GM18873 (cell line): ENCODE results near the gene CST4.
"Not testable (repeated sequence)": the region's sequence is repeated elsewhere in the genome, so short reads cannot be mapped to it uniquely, and the experiment has no call there.

ENCODE experiments used
- ATAC-seq: cut with Tn5 transposase; IDR thresholded peaks from one replicate; pipeline ENCODE4 v1.9.1; 2021; ENCODE audit warnings: mild to moderate bottlenecking, moderate library complexity, moderate number of reproducible peaks; ENCODE audit not compliant: unreplicated experiment, low FRiP score

The CST4 gene, protein sequence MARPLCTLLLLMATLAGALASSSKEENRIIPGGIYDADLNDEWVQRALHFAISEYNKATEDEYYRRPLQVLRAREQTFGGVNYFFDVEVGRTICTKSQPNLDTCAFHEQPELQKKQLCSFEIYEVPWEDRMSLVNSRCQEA

DNA sequence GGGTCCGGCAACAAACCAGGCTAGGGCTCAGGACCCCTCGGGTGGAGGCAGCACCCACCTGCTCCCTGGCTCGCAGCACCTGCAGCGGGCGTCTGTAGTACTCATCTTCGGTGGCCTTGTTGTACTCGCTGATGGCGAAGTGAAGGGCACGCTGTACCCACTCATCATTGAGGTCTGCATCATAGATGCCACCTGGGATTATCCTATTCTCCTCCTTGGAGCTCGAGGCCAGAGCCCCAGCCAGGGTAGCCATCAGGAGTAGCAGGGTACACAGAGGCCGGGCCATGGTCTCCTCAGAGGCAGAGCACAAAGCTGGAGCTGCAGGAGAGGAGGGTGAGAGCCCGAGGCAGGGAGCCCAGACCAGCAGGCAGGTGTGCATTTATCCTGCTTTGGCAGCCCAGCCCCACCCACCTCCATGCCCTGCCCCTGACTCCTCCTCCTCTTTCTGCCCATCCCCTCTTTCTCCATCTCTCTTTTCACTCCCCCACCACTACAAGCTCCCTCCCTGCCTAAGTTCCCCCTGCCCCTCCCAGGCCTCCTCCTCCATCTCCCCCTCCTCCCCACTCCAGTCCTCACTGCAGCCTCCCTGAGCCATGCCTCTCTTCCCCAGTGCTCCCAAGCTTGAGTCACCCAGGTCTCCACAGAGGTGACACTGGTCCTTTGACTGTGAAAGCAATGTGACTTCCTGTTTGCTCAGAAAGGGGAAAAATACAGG is at the start of gene CST4:
Gene CST4, minus strand, starts transcription at position 355 of the 715 bp plus-strand sequence. Its CDS starts 69 bp downstream, at position 286.
- ATAC-seq: not testable (repeated sequence)

DNA sequence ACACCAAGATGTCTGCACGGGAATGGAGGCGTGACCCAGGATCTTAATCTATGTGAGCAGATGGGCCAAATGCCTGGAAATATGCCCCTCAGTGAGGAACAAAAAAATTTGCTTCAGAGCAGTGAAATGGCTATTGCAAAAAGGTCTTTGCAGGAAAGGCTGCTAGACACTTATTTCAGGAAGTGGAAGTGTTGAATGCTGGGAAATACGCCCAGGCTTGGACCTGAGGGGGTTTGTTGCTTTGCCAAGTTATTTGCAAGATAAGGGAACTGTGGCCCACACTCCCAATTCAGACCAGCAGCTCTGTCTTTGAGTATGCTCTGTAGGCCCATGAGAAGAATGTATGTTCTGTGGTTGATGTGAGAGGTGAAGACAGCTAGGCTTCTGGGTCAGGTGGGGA is 46.6 kb upstream of the CST4 start:
- not testable (repeated sequence) for ATAC-seq

DNA sequence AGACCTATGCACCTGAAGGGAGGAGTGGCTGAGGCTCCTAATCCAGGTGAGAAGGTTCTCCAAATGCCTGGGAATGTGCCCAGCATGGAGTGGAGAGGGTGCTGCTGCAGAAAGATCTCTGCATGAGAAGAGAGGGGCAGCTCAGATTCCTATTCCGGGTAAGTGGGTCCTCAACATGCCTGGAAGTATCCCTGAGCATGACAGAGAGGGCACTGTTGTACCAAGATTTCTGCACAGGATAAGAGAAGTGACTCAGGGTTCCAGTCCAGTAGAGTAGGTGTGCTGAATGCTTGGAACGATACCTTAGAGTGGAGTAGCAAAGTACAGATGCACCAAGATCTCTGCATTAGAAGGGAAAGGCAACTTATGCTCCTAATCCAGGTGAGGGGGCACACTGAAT is 46.1 kb upstream of the CST4 start:
- ATAC-seq: not testable (repeated sequence)

DNA sequence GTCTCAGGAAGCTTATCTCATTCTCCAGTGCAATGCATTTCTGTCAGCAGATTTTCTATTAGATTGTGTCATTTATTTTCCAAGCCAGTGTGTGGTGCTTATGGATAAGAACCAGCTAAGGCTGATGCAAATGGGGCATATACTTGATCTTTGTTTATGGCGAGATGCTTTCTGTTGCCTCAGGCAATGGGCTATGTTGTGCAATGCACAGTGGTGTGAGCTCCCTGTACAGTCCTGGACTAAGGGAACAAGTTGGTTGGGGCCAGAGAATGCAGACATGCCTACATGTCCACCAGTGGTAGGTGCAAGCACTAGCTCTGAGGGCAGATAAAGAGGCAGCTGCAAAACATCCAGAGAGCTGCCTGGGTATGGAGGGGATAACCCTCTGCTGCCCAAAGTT is 45.6 kb upstream of the CST4 start:
- not testable (repeated sequence) for ATAC-seq

DNA sequence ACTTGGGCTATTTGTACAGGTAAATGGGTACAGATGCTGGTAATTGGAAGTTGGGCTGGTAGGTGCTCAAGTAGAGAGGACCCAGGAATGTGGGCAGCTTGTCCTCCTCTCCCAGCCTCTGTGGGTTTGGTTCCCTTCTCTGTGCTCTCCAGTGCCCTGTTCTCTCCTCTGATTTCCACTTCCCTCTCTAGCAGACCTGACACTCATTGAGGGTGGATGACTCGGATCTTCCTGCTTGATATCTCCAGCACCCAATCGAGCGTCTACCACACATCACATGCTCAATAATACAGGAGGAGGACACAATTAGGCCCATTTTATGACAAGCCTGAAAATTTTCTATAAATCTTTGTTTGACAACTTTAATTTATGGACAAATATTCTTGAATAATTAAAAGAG is 38.2 kb upstream of the CST4 start:
- ATAC-seq: no peak

DNA sequence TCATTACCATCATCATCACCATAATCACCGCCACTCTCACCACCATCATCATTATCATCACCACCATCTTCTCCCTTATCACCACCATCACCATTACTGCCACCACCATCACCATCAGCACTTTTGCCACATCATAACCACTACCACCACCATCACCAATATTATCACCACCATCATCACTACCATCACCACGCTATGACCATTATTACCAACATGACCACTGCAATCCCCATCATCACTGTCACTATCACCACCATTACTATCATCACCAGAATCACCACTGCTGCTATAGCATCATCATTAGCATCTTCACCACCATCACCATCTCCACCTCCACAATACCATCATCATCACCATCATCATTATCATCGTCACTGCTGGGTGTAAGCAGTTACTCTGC is 36.3 kb upstream of the CST4 start:
- no peak for ATAC-seq

DNA sequence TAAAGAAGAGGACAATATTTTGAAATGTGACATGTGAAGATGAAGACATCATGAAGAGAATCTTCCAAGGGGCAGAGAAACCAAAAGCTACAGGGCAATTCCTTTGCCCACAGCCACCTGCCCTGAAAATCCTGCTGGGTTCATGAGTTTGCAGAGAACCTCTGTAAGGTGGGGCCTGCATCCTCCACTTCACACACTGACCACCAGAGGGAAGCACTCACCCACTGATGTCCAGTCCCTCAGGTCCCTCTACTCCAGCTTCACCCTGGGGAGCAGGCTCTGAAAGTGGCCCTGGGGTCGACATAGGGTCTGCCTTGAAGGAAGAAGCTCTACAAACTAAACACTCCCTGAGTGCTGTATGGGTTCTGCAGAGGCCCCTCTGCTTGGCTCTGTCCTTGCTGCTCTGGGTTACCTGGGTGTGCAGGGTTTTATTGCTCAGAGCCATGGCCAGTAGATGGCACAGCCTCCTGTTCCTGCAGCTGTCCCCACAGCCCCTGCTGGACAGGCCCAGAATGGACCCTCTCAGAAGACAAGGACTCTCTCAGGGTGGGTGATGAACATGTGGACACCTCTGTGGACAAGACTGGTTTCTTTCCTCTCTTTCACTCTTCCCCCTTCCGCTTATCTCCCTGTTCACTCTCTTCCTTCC is 34.9 kb upstream of the CST4 start:
- not testable (repeated sequence) for ATAC-seq

DNA sequence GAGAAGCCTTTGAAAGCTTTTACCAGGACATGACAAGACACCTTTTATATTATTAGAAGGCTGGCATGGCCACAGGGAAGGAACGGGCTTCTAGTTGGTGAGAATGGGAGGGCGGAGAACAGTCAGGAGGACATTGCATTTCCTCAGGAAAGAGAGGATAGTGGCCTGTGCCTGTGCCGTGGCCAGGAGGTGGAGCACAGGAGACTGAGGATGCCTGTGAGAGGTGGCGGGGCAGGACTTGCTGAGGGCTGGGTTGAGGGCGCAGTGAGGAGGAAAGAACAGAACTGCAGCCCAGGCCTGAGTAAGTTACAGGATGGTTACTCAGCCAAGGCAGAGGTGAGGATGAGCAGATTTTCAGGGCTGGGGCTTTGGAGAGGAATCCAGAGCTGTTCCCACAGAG is 34.0 kb upstream of the CST4 start:
- ATAC-seq: not testable (repeated sequence)

DNA sequence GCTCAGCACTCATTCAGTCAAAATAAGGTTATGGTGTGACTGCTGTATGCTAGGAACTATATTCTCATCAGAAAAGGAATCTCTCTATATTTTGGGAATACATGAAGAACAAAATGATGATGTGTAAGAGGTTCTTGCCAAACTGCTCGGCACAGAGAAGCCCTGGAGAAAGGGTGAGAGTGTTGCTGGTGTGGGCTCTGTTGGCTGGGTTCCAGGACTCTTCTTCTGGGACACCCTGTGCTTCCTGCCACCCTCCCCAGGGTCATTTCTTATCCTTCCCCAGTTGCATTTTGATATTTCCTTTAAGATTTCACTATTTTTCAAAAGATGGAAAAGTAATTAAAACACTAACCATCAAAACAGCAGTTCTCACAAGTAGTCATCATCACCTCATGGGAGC is 33.1 kb upstream of the CST4 start:
- ATAC-seq: no peak

DNA sequence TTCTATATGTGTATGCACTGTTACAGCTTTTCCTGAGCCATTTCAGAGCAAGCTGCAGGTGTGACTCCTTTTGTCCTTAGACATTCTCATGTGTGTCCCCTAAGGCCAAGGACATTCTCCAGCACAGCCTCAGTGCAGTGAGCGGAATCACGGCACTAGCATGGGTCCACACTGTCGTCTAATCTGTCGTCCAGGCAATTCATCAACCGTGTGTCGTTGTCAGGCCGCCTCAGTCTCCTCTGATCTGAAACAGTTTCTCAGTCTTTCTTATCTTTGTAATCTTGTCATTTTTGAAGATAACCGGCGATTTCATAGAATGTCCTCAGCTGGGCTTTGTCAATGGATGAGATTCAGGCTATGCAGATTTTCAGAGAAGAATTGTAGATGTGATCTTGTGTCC is 30.5 kb upstream of the CST4 start:
- ATAC-seq: not testable (repeated sequence)

DNA sequence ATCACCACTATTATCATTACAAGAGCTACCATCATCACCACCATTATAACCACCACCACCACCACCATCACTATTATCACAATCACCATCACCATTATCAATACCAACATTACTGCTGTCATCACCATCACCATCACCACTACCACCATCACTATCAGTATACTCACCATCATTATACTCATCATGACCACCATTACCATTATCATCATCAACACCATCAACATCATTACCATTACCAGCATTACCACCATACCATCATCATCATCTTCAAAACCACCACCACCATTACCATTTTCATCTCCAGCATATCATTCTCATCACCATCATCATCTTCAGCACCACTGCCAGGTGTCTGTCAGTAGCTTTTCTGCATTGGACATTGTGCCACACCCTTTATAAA is 22.9 kb upstream of the CST4 start:
- ATAC-seq: not testable (repeated sequence)

DNA sequence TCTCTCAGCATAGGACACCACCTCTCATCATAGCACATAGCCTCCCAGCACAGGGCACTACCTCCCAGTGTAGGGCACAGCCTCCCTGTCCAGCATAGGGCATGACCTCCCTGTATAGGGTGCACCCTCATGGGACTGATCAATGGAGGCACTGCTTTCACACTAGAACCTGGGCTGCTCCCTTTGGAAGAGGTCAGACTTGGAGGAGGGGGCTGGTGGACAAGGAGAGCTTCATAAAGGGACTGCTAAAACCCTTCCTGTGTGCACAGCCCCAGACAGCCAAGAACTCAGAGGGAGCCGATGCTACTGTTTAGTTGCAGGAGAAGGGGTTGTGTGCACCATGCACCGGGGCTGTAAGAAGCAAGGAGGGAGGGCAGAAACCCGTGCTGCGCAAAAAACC is 21.9 kb upstream of the CST4 start:
- no peak for ATAC-seq

DNA sequence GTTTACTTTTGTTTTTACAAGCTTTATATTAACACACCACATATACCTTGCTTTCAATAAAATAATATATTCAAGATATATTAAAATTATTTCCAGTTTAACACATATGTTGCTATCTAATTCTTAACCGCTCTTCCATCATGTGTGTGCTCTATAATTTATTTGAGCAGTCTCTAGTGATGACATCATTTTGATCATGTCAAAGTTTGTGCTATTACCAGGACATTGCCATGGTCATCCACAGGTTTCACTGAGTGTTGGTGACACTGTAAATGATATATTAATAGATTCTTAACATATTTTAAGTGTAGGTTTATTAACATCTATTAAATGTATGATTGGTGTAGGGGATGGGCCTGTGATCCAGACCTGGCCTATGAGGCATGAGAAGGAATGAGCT is 17.1 kb upstream of the CST4 start:
- ATAC-seq: no peak

DNA sequence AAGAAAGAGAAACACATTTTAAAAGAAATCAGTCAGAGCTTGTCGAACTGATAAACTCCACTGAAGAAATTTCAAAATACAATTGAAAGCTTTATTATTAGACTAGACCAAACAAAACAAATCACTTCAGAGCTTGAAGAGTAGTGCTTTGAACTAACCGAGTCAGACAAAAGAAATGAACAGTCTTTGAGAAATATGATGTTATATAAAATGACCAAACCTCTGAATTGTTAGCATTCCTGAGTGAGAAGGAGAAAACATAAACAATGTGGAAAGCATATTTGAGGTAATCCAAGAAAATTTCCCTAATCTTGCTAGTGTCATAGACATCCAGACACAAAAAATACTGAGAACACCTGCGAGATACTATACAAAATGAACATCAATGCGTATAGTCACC is 13.2 kb upstream of the CST4 start:
- ATAC-seq: no peak

DNA sequence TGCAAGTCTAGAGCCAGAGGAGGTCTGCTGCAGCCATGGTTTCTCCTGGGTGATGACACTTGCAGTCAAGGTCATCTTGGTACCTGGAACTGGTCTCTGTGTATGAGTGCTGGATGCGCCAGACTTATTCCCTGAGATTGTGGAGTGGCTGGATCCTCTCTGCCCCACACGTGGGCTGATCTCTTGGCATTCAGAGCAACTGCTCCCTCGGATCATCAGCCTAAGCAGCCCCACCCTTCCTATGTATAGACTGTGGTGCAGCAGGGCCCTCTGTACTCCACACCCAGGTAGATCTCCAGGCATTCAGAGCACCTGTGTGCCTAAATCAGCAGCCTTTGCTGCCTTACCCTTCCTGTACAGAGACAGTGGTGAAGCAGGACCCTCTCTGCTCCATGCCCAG is 12.1 kb upstream of the CST4 start:
- no peak for ATAC-seq

DNA sequence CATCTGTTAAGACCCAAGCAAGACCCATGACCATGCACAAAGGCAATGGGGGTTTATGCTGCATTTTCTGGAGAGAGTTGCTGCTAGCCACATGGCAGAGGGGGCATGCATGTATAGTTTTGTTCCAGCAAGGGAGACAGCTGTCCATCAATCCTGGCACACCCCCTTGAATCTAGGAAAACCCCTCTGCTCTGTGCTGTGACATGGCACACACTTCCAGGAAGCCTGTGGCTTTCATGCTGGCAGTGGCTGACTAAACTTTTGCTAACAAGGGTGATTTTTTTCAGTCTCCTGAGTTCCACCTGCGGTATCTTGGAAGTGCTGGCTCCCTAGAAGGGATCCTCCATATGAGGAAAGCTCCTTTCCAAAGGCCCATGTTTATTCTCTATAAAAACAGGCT is 9.1 kb upstream of the CST4 start:
- ATAC-seq: no peak

DNA sequence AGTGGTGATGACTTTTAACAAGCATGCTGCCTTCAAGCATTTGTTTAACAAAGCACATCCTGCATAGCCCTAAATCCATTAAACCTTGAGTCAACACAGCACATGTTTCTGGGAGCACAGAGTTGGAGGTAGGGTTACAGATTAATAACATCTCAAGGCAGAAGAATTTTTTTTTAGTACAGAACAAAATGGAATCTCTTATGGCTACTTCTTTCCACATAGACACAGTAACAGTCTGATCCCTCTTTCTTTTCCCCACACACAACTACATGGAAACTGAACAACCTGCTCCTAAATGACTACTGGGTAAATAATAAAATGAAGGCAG is 6.2 kb upstream of the CST4 start:
- not testable (repeated sequence) for ATAC-seq

DNA sequence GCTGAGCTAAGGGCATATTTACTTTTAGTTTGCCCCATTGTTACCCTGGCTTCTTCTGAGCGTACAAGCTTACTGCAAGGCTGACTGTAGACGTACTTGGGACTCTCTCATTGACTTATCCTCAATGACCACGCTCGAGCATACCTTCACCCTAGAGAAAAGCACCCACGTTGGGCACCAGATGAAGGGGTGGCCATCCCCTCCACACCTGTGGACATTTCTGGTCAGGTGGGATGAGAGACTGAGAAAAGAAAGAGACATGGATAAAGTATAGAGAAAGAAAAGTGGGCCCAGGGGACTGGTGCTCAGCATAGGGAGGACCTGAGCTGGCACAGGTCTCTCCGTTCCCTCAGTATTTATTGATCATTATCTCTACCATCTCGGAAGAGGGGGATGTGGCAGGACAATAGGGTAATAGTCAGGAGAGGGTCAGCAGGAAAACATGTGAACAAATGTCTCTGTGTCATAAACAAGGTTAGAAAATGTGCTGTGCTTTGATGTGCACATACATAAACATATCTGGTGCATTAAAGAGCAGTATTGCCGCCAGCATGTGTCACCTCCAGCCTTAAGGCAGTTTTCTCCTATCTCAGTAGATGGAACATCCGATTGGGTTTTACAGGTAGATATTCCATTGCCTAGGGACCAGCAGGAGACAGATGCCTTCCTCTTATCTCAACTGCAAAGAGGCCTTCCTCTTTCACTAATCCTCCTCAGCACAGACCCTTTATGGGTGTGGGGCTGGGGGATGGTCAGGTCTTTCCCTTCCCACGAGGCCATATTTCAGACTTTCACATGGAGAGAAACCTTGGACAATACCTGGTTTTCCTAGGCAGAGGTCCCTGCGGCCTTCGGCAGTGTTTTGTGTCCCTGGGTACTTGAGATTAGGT is 5.6 kb upstream of the CST4 start:
- not testable (repeated sequence) for ATAC-seq

DNA sequence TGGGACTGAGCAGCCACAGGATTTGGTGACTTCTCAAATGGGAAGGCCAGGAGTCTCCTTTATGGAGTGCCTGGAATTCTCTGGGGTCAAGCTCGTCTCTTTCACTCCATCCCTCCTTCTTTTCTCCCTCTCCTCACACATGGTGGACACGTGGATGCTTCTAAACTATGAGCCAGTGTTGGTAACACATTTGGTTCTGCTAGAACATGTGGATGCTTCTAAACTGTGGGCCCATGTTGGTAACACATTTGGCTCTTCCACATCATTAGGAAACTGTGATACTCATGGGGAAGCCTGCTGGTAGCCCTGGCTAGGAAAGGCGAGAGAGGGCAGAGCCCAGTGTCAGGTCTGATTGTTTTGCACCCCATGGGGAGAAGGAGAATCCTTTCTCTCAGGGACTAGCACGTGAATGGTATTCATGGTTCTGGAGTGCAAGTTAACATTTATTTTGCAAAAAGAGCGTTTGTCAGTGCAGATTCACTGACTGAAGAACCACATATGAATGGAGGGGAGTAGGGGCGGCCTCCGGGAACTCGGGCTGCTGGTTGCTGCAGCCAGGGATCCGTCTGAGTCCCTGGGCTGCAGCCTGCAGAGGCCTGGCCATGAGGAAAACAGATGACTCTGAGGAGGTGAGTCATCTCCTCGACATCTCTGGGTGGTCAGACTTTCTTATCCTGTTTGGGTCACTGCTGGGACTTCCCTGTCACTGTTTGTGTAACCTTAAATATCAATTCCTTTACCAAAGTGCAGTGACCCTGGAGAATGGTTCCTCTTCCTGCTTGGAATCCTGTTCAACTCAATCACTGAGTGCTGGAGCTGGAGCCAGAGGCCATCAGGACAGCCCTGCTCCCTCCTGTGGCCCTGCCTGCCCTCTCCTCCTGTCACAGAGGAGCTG is 4.1 kb upstream of the CST4 start:
- not testable (repeated sequence) for ATAC-seq

DNA sequence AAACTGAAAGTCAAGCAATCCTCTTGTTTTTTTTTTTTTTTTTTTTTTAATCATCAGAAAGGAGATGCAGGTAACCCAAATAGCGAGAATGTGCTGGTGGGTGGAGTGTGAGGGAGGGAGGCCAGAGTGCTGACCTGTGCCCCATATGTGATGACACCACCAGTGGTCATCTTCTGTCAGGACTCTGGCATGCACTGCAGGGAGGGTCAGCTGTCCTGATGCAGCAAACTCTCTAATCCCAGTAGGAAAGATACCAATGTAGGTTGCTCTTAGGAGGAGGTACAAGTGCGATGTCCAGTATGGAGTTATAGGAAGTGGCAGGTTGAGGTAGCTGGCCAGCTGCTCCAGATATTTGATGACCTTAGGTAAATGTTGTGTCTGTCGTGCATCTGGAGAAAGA is 2.8 kb upstream of the CST4 start:
- ATAC-seq: no peak
